ENCODE measurements around the gene PAX5. TPM values are rescaled to one million over a fixed set of nuclear protein-coding genes. Genes with fewer than 3 reads are reported as not detected.
A peak's percentile ranks its signal among the peaks of the same experiment; 100 is the strongest.

The PAX5 gene
- total RNA-seq, 1 donor from 2014 or later: 0.44 TPM

DNA sequence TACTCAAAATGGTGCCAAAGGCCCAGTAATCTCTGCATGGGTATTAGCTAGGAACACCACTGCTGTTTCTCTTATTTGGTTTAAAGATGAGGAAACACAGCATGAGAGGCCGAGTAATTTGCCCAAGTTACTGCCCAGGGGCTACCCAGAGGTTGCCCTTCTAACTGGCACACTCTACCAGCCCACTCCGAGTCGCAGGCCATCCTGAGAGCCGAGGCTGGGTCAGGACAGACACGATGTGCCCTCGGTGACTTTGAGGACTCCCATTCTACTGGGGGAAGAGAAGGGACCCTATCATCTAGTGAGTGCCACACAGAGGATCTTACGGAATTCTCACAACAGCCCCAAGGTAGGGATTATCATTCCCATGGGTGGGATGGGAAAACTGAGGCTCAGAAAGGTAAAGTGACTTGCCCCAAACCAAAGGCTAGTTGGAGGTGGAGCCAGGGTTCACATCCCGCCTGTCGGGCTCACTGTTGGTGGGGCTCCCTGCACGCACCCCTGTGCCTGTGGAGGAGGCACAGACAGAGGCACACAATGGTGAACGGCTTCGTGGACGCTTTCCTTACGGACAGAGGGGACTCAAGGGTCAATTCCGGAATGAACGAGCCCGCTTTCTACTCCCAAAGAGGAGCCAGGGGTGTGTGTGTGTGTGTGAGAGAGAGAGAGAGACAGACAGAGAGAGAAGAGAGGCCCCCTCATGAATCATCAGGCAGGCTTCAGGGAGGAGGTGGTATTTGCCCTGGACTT lies 236.4 kb downstream of the PAX5 start:
- ATAC-seq: no peak

DNA sequence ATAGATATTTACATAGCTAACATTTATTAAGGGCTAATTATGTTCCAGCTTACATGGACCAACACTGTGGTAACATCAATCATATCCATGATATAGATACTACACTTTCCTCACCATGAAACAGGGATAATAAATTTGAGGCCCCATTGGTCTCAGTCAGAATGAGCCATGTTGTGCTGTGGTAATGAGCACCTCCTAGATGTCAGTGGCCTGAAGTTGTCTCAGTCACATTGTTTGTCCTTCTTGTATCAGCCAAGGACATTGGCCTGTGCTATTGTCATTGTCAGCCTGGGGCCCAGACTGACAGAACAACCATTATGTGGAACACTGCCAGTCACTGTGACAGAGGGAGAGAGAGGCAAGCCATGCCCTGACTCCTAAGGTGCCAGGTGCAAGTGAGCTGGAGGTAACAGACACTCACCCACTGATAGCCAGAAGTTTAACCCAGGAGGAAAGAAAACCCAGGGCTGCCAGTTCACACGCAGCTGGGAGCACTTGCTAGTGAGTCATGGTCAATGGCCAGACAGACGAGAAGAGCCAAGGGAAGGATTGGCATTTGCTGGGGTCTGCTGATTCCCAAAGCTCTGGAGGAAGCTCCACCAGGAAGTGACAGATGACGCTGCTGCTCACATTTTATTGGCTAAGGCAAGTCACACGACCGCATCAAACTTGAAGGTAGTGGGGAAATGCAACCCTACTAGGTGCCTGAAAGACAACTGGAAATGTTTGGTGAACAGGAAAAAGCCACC lies 237.2 kb downstream of the PAX5 start:
- ATAC-seq: no peak

DNA sequence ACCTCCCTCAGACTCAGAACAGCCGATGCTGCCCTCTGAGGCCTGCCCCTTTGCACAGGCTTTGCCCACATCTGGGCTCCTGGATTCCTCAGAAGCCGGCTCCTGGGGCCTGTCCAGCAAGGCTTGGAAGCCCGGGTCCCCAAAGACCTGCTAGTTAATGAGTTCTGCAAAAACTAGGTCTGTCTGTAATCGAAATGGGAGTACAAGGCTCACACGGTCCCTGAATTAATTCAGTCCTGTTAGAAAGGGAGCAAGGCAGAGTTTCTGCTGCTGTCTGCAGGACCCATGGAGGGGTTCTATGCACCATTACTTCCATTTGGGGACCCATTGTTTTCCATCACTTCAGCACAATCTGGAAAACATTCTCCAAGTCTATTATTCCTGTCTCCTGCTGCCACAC lies 239.6 kb downstream of the PAX5 start:
- ATAC-seq: no peak

DNA sequence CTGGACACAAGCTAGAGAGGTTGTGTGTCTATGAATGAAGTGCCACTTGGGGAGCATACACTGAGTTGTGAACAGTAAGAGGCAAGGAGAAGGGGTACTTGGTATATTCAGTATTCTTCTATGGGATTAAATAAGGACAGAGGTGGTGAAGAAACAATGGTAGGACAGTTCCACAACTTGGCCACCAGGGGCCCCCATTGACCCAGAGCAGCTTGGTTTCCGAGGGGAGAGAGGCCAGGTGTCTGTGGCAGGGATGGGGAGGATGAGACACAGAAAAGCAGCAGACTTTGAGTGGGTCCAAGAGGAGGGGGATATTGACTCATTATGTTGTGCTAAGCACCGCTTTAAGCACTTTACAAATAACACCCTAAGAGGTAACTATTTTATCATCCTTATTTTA lies 240.8 kb downstream of the PAX5 start:
- no peak for ATAC-seq

DNA sequence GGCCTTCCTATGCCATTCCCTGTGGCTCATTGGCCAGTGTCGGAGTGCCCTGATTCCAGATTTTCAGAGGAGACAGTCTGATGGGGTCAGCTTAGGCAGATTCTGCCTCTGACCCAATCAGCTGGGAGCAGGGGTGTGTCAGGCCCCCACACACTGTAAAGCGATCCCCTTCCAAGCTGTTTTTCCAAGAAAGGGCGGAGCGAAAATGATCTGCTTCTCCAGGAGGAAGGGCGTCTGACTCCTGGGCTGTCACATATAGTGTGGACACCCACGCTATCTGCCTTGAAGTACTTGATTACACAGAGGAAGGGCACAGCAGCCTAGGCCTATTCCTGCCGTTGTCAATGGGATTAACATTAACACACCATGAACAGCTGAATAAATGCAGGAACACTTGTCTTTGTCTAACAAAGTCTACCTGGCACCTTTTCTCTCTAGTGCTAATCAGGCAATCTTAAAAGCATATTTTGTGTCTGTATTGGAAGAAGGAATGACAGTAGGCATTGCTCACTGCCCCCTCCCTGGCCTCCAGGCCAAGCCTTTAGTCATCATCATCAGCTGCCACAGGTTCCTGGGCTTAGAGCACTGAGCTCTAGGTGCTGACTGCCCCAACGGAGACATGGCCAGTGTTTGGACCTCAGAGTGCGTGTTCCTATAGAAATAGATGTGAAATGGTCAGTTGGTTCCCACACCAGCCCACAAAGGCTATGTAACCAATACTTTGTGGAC lies 242.7 kb downstream of the PAX5 start:
- ATAC-seq: peak; percentile 38

DNA sequence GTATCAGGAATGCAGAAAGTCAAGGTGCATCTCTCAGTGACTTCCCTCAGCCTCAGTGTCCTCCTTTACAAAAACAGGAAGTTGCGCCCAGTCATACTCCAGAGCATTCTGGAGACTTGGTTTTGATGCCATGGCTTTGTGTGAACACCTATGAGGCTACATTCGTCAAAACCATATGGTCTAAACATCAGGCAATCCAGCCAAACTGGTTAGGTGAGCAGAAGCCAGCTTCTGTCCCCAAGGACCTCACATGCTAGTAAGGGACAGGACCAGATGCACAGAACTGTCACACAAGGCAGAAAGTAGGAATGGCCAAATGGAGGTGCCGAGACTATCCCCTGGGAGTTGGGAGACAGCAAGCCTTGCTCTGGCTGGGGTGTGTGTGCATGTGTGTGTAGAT lies 244.2 kb downstream of the PAX5 start:
- peak; percentile 38 for ATAC-seq

DNA sequence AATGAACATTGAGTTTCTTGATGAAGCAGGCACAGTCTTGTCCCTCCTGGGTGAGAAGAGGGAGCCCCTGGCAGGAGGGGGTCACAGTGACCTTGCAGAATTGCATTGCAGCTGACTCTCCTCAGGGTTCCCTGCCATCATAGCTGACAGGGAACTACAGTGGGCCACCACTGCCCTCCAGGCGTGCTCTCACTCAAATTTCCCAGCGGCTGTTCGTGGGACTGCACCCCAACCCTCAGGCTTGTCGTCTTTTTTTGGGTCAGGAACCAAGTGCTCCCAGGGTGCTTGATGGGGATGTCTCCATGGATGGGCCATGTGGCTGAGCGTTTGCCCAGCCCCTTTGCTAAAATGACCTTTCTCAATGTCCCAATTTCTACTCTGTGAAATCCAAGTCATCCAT lies 245.5 kb downstream of the PAX5 start:
- no peak for ATAC-seq

DNA sequence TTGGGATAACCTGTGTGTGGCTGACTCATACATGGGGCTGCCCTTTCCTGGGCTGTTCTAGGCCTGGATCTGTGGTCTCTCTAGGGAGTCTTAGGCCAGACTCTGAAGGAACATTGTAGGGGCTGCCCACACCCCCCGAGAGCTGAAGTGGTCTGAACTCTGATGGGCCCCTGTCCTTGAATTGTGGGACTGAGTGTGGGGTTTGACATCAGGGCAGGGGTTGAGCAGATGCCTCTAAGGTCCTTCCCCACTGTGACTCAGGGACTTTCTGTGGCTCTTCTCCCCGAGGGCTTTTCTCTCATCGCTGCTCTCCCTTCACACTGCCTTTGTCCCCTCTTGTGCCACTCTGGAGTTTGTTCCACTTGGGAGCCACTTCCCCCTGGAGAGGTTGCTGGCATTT lies 246.4 kb downstream of the PAX5 start:
- no peak for ATAC-seq

Other genes with a start within 250 kb of the PAX5 start
- 10.4 TPM for gene ZCCHC7, start 86.3 kb upstream of the PAX5 start, total RNA-seq

All from esophagus mucosa (tissue), 1 donor.